Measurements from ENCODE around the gene FAM20C. TPM values are rescaled to one million over a fixed set of nuclear protein-coding genes. Genes with fewer than 3 reads are reported as not detected.
"Not testable (repeated sequence)": the region's sequence is repeated elsewhere in the genome, so short reads cannot be mapped to it uniquely, and the experiment has no call there.

Gene FAM20C
- polyA plus RNA-seq, 2 donors, result 6.9 to 11.5 TPM

GRCh38 chr7:292226-292625 lies 99.9 kb downstream of the FAM20C start:
- H3K4me3 ChIP-seq (ENCODE audit: low read depth in 1 of 2, low read length in 2 of 2), result no peak overlapping the region
- H3K27me3 ChIP-seq (ENCODE audit: control insufficient read depth in 1 of 2, insufficient read depth in 2 of 2, low read length in 2 of 2), result peaks cover 8 to 15% of the 10 kb centered on the region in 2 donors
- no peaks in the 10 kb centered on the region for H3K9me3 ChIP-seq (ENCODE audit: control insufficient read depth in 2 of 2, insufficient read depth in 1 of 2, low read depth in 1 of 2, low read length in 1 of 2)
- no peak overlapping the region for H3K27ac ChIP-seq (ENCODE audit: low read depth in 2 of 2, low read length in 1 of 2)
- peaks cover 0 to 7% of the 10 kb centered on the region in 2 donors for H3K4me1 ChIP-seq (ENCODE audit: control insufficient read depth in 2 of 2, insufficient read depth in 2 of 2, low read length in 1 of 2)
- 69 to 76% methylated on average over 7 of the region's 7 CpGs for WGBS, 2 donors
- H3K36me3 ChIP-seq (ENCODE audit: control insufficient read depth in 2 of 2, insufficient read depth in 2 of 2, low read length in 1 of 2), result no peaks in the 10 kb centered on the region

GRCh38 chr7:292826-293225 lies 100.5 kb downstream of the FAM20C start:
- H3K27ac ChIP-seq (ENCODE audit: low read depth in 2 of 2, low read length in 1 of 2), result no peak overlapping the region
- peaks cover 0 to 7% of the 10 kb centered on the region in 2 donors for H3K4me1 ChIP-seq (ENCODE audit: control insufficient read depth in 2 of 2, insufficient read depth in 2 of 2, low read length in 1 of 2)
- 77 to 82% methylated on average over 15 of the region's 15 CpGs for WGBS, 2 donors
- H3K36me3 ChIP-seq (ENCODE audit: control insufficient read depth in 2 of 2, insufficient read depth in 2 of 2, low read length in 1 of 2), result no peaks in the 10 kb centered on the region
- H3K9me3 ChIP-seq (ENCODE audit: control insufficient read depth in 2 of 2, insufficient read depth in 1 of 2, low read depth in 1 of 2, low read length in 1 of 2), result no peaks in the 10 kb centered on the region
- H3K27me3 ChIP-seq (ENCODE audit: control insufficient read depth in 1 of 2, insufficient read depth in 2 of 2, low read length in 2 of 2), result peaks cover 8 to 15% of the 10 kb centered on the region in 2 donors
- no peak overlapping the region for H3K4me3 ChIP-seq (ENCODE audit: low read depth in 1 of 2, low read length in 2 of 2)

GRCh38 chr7:293681-294439 lies 101.5 kb downstream of the FAM20C start:
- H3K4me3 ChIP-seq (ENCODE audit: low read depth in 1 of 2, low read length in 2 of 2), result no peak overlapping the region
- 67 to 75% methylated on average over 23 of the region's 23 CpGs for WGBS, 2 donors
- no peaks in the 10 kb centered on the region for H3K36me3 ChIP-seq (ENCODE audit: control insufficient read depth in 2 of 2, insufficient read depth in 2 of 2, low read length in 1 of 2)
- H3K9me3 ChIP-seq (ENCODE audit: control insufficient read depth in 2 of 2, insufficient read depth in 1 of 2, low read depth in 1 of 2, low read length in 1 of 2), result no peaks in the 10 kb centered on the region
- peaks cover 8 to 15% of the 10 kb centered on the region in 2 donors for H3K27me3 ChIP-seq (ENCODE audit: control insufficient read depth in 1 of 2, insufficient read depth in 2 of 2, low read length in 2 of 2)
- H3K27ac ChIP-seq (ENCODE audit: low read depth in 2 of 2, low read length in 1 of 2), result no peak overlapping the region
- peaks cover 0 to 7% of the 10 kb centered on the region in 2 donors for H3K4me1 ChIP-seq (ENCODE audit: control insufficient read depth in 2 of 2, insufficient read depth in 2 of 2, low read length in 1 of 2)

GRCh38 chr7:294440-295154 lies 102.2 kb downstream of the FAM20C start:
- Histone ChIP-seq H3K27me3 (ENCODE audit: control insufficient read depth in 1 of 2, insufficient read depth in 2 of 2, low read length in 2 of 2) (peaks cover 8 to 10% of the 10 kb centered on the region in 2 donors), H3K4me1 (ENCODE audit: control insufficient read depth in 2 of 2, insufficient read depth in 2 of 2, low read length in 1 of 2) (peaks cover 0 to 7% of the 10 kb centered on the region in 2 donors), H3K36me3 (ENCODE audit: control insufficient read depth in 2 of 2, insufficient read depth in 2 of 2, low read length in 1 of 2) (no peaks in the 10 kb centered on the region), H3K27ac (ENCODE audit: low read depth in 2 of 2, low read length in 1 of 2) (no peak overlapping the region), H3K4me3 (ENCODE audit: low read depth in 1 of 2, low read length in 2 of 2) (no peak overlapping the region), H3K9me3 (ENCODE audit: control insufficient read depth in 2 of 2, insufficient read depth in 1 of 2, low read depth in 1 of 2, low read length in 1 of 2) (no peaks in the 10 kb centered on the region)
- WGBS, 2 donors, result 78 to 85% methylated on average over 25 of the region's 25 CpGs

GRCh38 chr7:295155-296154 lies 103.1 kb downstream of the FAM20C start:
- Histone ChIP-seq H3K27ac (ENCODE audit: low read depth in 2 of 2, low read length in 1 of 2) (no peak overlapping the region), H3K9me3 (ENCODE audit: control insufficient read depth in 2 of 2, insufficient read depth in 1 of 2, low read depth in 1 of 2, low read length in 1 of 2) (no peaks in the 10 kb centered on the region), H3K4me3 (ENCODE audit: low read depth in 1 of 2, low read length in 2 of 2) (no peak overlapping the region), H3K27me3 (ENCODE audit: control insufficient read depth in 1 of 2, insufficient read depth in 2 of 2, low read length in 2 of 2) (peaks cover 1 to 8% of the 10 kb centered on the region in 2 donors), H3K36me3 (ENCODE audit: control insufficient read depth in 2 of 2, insufficient read depth in 2 of 2, low read length in 1 of 2) (no peaks in the 10 kb centered on the region), H3K4me1 (ENCODE audit: control insufficient read depth in 2 of 2, insufficient read depth in 2 of 2, low read length in 1 of 2) (peaks cover 0 to 5% of the 10 kb centered on the region in 2 donors)
- 71 to 77% methylated on average over 27 of the region's 27 CpGs for WGBS, 2 donors

- peaks cover 0 to 4% of the 10 kb centered on the region in 2 donors for H3K27me3 ChIP-seq (ENCODE audit: control insufficient read depth in 1 of 2, insufficient read depth in 2 of 2, low read length in 2 of 2)
- peaks cover 0 to 3% of the 10 kb centered on the region in 2 donors for H3K4me1 ChIP-seq (ENCODE audit: control insufficient read depth in 2 of 2, insufficient read depth in 2 of 2, low read length in 1 of 2)
- no peaks in the 10 kb centered on the region for H3K36me3 ChIP-seq (ENCODE audit: control insufficient read depth in 2 of 2, insufficient read depth in 2 of 2, low read length in 1 of 2)
- 84 to 87% methylated on average over 17 to 20 of the region's 20 CpGs for WGBS, 2 donors
- H3K27ac ChIP-seq (ENCODE audit: low read depth in 2 of 2, low read length in 1 of 2), result no peak overlapping the region
- H3K9me3 ChIP-seq (ENCODE audit: control insufficient read depth in 2 of 2, insufficient read depth in 1 of 2, low read depth in 1 of 2, low read length in 1 of 2), result no peaks in the 10 kb centered on the region
- no peak overlapping the region for H3K4me3 ChIP-seq (ENCODE audit: low read depth in 1 of 2, low read length in 2 of 2)
Observed at GRCh38 chr7:296373-296945, 104.1 kb downstream of the FAM20C start.

- H3K4me1 ChIP-seq (ENCODE audit: control insufficient read depth in 2 of 2, insufficient read depth in 2 of 2, low read length in 1 of 2); H3K36me3 ChIP-seq (ENCODE audit: control insufficient read depth in 2 of 2, insufficient read depth in 2 of 2, low read length in 1 of 2); H3K27ac ChIP-seq (ENCODE audit: low read depth in 2 of 2, low read length in 1 of 2); H3K9me3 ChIP-seq (ENCODE audit: control insufficient read depth in 2 of 2, insufficient read depth in 1 of 2, low read depth in 1 of 2, low read length in 1 of 2); H3K4me3 ChIP-seq (ENCODE audit: low read depth in 1 of 2, low read length in 2 of 2); H3K27me3 ChIP-seq (ENCODE audit: control insufficient read depth in 1 of 2, insufficient read depth in 2 of 2, low read length in 2 of 2): not testable (repeated sequence)
- WGBS, 2 donors, result 84% methylated on average over 18 to 24 of the region's 24 CpGs
Observed at GRCh38 chr7:297141-297540, 104.8 kb downstream of the FAM20C start.

GRCh38 chr7:297611-298374 lies 105.4 kb downstream of the FAM20C start:
- no peak overlapping the region for H3K4me3 ChIP-seq (ENCODE audit: low read depth in 1 of 2, low read length in 2 of 2)
- peaks cover 0 to 3% of the 10 kb centered on the region in 2 donors for H3K4me1 ChIP-seq (ENCODE audit: control insufficient read depth in 2 of 2, insufficient read depth in 2 of 2, low read length in 1 of 2)
- H3K36me3 ChIP-seq (ENCODE audit: control insufficient read depth in 2 of 2, insufficient read depth in 2 of 2, low read length in 1 of 2), result no peaks in the 10 kb centered on the region
- no peaks in the 10 kb centered on the region for H3K27me3 ChIP-seq (ENCODE audit: control insufficient read depth in 1 of 2, insufficient read depth in 2 of 2, low read length in 2 of 2)
- H3K27ac ChIP-seq (ENCODE audit: low read depth in 2 of 2, low read length in 1 of 2), result no peak overlapping the region
- no peaks in the 10 kb centered on the region for H3K9me3 ChIP-seq (ENCODE audit: control insufficient read depth in 2 of 2, insufficient read depth in 1 of 2, low read depth in 1 of 2, low read length in 1 of 2)
- 78 to 82% methylated on average over 23 to 24 of the region's 24 CpGs for WGBS, 2 donors

Data from esophagus (tissue), 2 donors.